Activated CD8-positive, alpha-beta memory T cell treated with anti-CD3 and anti-CD28 coated beads, Interleukin-2, amount 10 ng/mL, durations not matched to agents 7 days and 5 days (primary cell): ENCODE data around the gene C16orf74. TPM values are rescaled to one million over a fixed set of nuclear protein-coding genes. Genes with fewer than 3 reads are reported as not detected.

Experiments used
- ATAC-seq: fragments of 150-1000 bp; cut with Tn5 transposase; one replicate; pipeline ENCODE4 v1.10.0; 2021; ENCODE audit warnings: moderate library complexity
- CTCF ChIA-PET: fragments of 350-600 bp; sonication (Branson Sonifier 250); formaldehyde crosslinking; loops from one replicate; lab custom pipeline; 2021; ENCODE audit warnings: antibody characterized with exemption; lab: Charles Lee
- DNase-seq: peaks from one replicate; pipeline ENCODE4 v3.0.0-alpha.2; 2020
- H3K27ac Mint-ChIP-seq: one replicate; pipeline ENCODE4 v1.8.0; 2021; ENCODE audit warnings: mild to moderate bottlenecking, mixed read lengths
- H3K27me3 Mint-ChIP-seq: one replicate; pipeline ENCODE4 v1.8.0; 2021; ENCODE audit warnings: mixed read lengths
- H3K36me3 Mint-ChIP-seq: one replicate; pipeline ENCODE4 v1.8.0; 2021; ENCODE audit warnings: mild to moderate bottlenecking, mixed read lengths
- H3K4me1 Mint-ChIP-seq: one replicate; pipeline ENCODE4 v1.8.0; 2021; ENCODE audit warnings: mixed read lengths
- H3K4me3 Mint-ChIP-seq: one replicate; pipeline ENCODE4 v1.8.0; 2021; ENCODE audit warnings: mild to moderate bottlenecking, moderate library complexity, mixed read lengths
- H3K9me3 Mint-ChIP-seq: one replicate; pipeline ENCODE4 v1.8.0; 2022; ENCODE audit warnings: low read depth, mixed read lengths
- total RNA-seq, 2 experiments: library from RNA; stranded (reverse); gene quantifications; one replicate each; pipeline ENCODE4 v1.2.3, GENCODE V29; 2021

C16orf74 gene
- total RNA-seq, 2 experiments from 2014 or later = 0.23 to 0.41 TPM

DNA sequence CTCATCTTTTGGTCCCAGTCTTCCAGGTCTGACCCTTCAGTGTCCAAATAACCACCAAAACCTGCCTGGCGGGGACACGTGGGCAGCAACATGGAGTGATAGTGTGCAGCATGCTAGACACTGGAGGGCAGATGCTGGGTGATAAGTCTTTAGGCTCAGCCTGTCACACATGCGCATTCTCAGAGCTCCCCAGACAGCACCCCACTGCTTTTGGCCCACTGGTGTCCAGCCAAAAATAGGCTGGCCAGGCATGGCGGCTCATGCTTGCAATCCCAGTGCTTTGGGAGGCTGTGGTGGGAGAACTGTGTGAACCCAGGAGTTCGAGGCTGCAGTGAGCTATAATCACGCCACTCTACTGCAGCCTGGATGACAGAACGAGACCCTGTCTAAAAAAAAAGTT is 74.4 kb downstream of the C16orf74 start:
- H3K27me3 Mint-ChIP-seq = no peaks in the 10 kb centered on the region
- H3K9me3 Mint-ChIP-seq = no peaks in the 10 kb centered on the region
- peaks cover 27% of the 10 kb centered on the region for H3K4me1 Mint-ChIP-seq
- no peak for ATAC-seq
- H3K27ac Mint-ChIP-seq = no peak overlapping the region
- no peak overlapping the region for H3K4me3 Mint-ChIP-seq
- DNase-seq = no peak
- H3K36me3 Mint-ChIP-seq = peaks cover 52% of the 10 kb centered on the region
- CTCF ChIA-PET = interaction anchor here (1.6 to 2.3 kb wide), 4 partner anchors 15 to 43 kb away, joined by 4 to 10 read pairs (median 4); no protein-coding TSS in a partner anchor

GRCh38 chr16:85675251-85675874 is 75.5 kb downstream of the C16orf74 start:
- DNase-seq (no peak), ATAC-seq (peak; percentile 24)
- H3K36me3 Mint-ChIP-seq = peaks cover 46% of the 10 kb centered on the region
- no peaks in the 10 kb centered on the region for H3K9me3 Mint-ChIP-seq
- no peaks in the 10 kb centered on the region for H3K27me3 Mint-ChIP-seq
- CTCF ChIA-PET = interaction anchor here (1.0 to 2.3 kb wide), 7 partner anchors 8 to 259 kb away, joined by 4 to 10 read pairs (median 4); no protein-coding TSS in a partner anchor
- H3K4me1 Mint-ChIP-seq = peaks cover 18% of the 10 kb centered on the region
- peak overlapping the region; percentile 53 for H3K27ac Mint-ChIP-seq
- H3K4me3 Mint-ChIP-seq = no peak overlapping the region

GRCh38 chr16:85674828-85675227 is 76.1 kb downstream of the C16orf74 start:
- peaks cover 47% of the 10 kb centered on the region for H3K36me3 Mint-ChIP-seq

GRCh38 chr16:85674418-85674755 is 76.5 kb downstream of the C16orf74 start:
- Mint-ChIP-seq H3K27me3 (no peaks in the 10 kb centered on the region), H3K9me3 (no peaks in the 10 kb centered on the region), H3K4me3 (no peak overlapping the region), H3K36me3 (peaks cover 48% of the 10 kb centered on the region), H3K4me1 (peaks cover 12% of the 10 kb centered on the region), H3K27ac (no peak overlapping the region)
- ATAC-seq = no peak
- CTCF ChIA-PET = interaction anchor here (1.4 to 1.7 kb wide), 3 partner anchors 15 to 258 kb away, joined by 4 to 7 read pairs (median 4); no protein-coding TSS in a partner anchor
- no peak for DNase-seq

More at GRCh38 chr16:85674828-85675227, 76.1 kb downstream of the C16orf74 start:
- H3K9me3 Mint-ChIP-seq = no peaks in the 10 kb centered on the region
- ATAC-seq (no peak), DNase-seq (no peak)
- peaks cover 15% of the 10 kb centered on the region for H3K4me1 Mint-ChIP-seq
- no peaks in the 10 kb centered on the region for H3K27me3 Mint-ChIP-seq
- CTCF ChIA-PET = interaction anchor here (1.0 to 1.9 kb wide), 4 partner anchors 9 to 259 kb away, joined by 4 to 7 read pairs (median 4); no protein-coding TSS in a partner anchor
- H3K27ac Mint-ChIP-seq = peak overlapping the region; percentile 53
- no peak overlapping the region for H3K4me3 Mint-ChIP-seq

- H3K4me3 Mint-ChIP-seq = no peak overlapping the region
- H3K36me3 Mint-ChIP-seq = peaks cover 45% of the 10 kb centered on the region
- CTCF ChIA-PET = interaction anchor here (1.2 to 1.7 kb wide), 5 partner anchors 13 to 258 kb away, joined by 3 to 6 read pairs (median 4); no protein-coding TSS in a partner anchor
Measured at GRCh38 chr16:85673529-85674417, 77.1 kb downstream of the C16orf74 start.

GRCh38 chr16:85670840-85671239 is 80.1 kb downstream of the C16orf74 start:
- H3K27ac Mint-ChIP-seq = no peak overlapping the region
- DNase-seq (no peak), ATAC-seq (no peak)
- no peak overlapping the region for H3K4me3 Mint-ChIP-seq
- H3K9me3 Mint-ChIP-seq = no peaks in the 10 kb centered on the region
- H3K36me3 Mint-ChIP-seq = peaks cover 51% of the 10 kb centered on the region
- H3K27me3 Mint-ChIP-seq = no peaks in the 10 kb centered on the region
- CTCF ChIA-PET = no interaction called here
- peaks cover 2% of the 10 kb centered on the region for H3K4me1 Mint-ChIP-seq

More at GRCh38 chr16:85673529-85674417, 77.1 kb downstream of the C16orf74 start:
- peaks cover 12% of the 10 kb centered on the region for H3K4me1 Mint-ChIP-seq
- H3K9me3 Mint-ChIP-seq = no peaks in the 10 kb centered on the region
- ATAC-seq (no peak), DNase-seq (no peak)
- H3K27me3 Mint-ChIP-seq = no peaks in the 10 kb centered on the region
- H3K27ac Mint-ChIP-seq = no peak overlapping the region

- Mint-ChIP-seq H3K36me3 (peaks cover 50% of the 10 kb centered on the region), H3K4me3 (no peak overlapping the region), H3K4me1 (no peaks in the 10 kb centered on the region), H3K27me3 (no peaks in the 10 kb centered on the region), H3K27ac (no peak overlapping the region), H3K9me3 (no peaks in the 10 kb centered on the region)
- no peak for ATAC-seq
- CTCF ChIA-PET = no interaction called here
- no peak for DNase-seq
Measured at GRCh38 chr16:85668676-85669424, 82.0 kb downstream of the C16orf74 start.

GRCh38 chr16:85667841-85668413 is 83.0 kb downstream of the C16orf74 start:
- Mint-ChIP-seq H3K27me3 (no peaks in the 10 kb centered on the region), H3K4me3 (no peak overlapping the region), H3K9me3 (no peaks in the 10 kb centered on the region), H3K27ac (no peak overlapping the region), H3K4me1 (no peaks in the 10 kb centered on the region), H3K36me3 (peaks cover 53% of the 10 kb centered on the region)
- no peak for ATAC-seq
- DNase-seq = no peak
- CTCF ChIA-PET = no interaction called here

GRCh38 chr16:85667261-85667660 is 83.6 kb downstream of the C16orf74 start:
- CTCF ChIA-PET = no interaction called here
- no peaks in the 10 kb centered on the region for H3K9me3 Mint-ChIP-seq
- H3K4me3 Mint-ChIP-seq = no peak overlapping the region
- ATAC-seq (no peak), DNase-seq (no peak)
- H3K36me3 Mint-ChIP-seq = peaks cover 50% of the 10 kb centered on the region
- H3K27me3 Mint-ChIP-seq = no peaks in the 10 kb centered on the region
- H3K27ac Mint-ChIP-seq = no peak overlapping the region
- H3K4me1 Mint-ChIP-seq = no peaks in the 10 kb centered on the region

DNA sequence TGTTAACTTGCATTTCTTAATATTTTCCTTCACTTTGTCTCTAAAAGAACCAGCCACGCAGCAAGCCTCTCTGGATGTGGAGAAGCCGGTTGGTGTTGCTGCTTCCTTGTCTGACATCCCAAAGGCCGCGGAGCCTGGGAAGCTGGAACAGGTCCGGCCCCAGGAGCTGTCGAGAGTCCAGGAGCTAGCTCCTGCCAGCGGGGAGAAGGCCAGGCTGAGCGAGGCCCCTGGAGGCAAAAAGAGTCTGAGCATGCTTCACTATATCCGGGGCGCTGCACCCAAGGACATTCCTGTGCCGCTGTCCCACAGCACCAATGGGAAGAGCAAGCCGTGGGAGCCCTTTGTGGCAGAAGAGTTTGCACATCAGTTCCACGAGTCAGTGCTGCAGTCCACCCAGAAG is 85.0 kb downstream of the C16orf74 start:
- CTCF ChIA-PET = no interaction called here
- no peak for ATAC-seq
- Mint-ChIP-seq H3K9me3 (no peaks in the 10 kb centered on the region), H3K4me3 (no peak overlapping the region), H3K36me3 (peaks cover 42% of the 10 kb centered on the region), H3K27ac (no peak overlapping the region), H3K27me3 (no peaks in the 10 kb centered on the region), H3K4me1 (no peaks in the 10 kb centered on the region)
- no peak for DNase-seq

GRCh38 chr16:85665373-85665740 is 85.5 kb downstream of the C16orf74 start:
- Mint-ChIP-seq H3K9me3 (no peaks in the 10 kb centered on the region), H3K27me3 (no peaks in the 10 kb centered on the region), H3K4me1 (no peaks in the 10 kb centered on the region), H3K36me3 (peaks cover 40% of the 10 kb centered on the region), H3K27ac (no peak overlapping the region), H3K4me3 (no peak overlapping the region)
- CTCF ChIA-PET = no interaction called here
- DNase-seq = no peak
- ATAC-seq = no peak

GRCh38 chr16:85664580-85665372 is 86.1 kb downstream of the C16orf74 start:
- H3K36me3 Mint-ChIP-seq = peaks cover 38% of the 10 kb centered on the region
- H3K27ac Mint-ChIP-seq = no peak overlapping the region
- no peak overlapping the region for H3K4me3 Mint-ChIP-seq
- DNase-seq = no peak
- no peaks in the 10 kb centered on the region for H3K27me3 Mint-ChIP-seq
- no peaks in the 10 kb centered on the region for H3K4me1 Mint-ChIP-seq
- ATAC-seq = no peak
- CTCF ChIA-PET = no interaction called here
- H3K9me3 Mint-ChIP-seq = no peaks in the 10 kb centered on the region
